Nucleus accumbens (tissue), 56 donors: ENCODE data around the gene CFAP70.
"Not testable (repeated sequence)": the region's sequence is repeated elsewhere in the genome, so short reads cannot be mapped to it uniquely, and the experiment has no call there.

Source experiments
- DNase-seq, 56 donors: peaks; one replicate each; lab custom pipeline; 2025; lab: John Stamatoyannopoulos, UW

The CFAP70 gene

GRCh38 chr10:73340121-73340520 is 18.5 kb downstream of the CFAP70 start:
- no peak for DNase-seq

- DNase-seq = peak in 27 of 56 donors; percentile 2 to 55 (median 20)
Observed at GRCh38 chr10:73339436-73339835, 19.2 kb downstream of the CFAP70 start.

- DNase-seq = no peak
Observed at GRCh38 chr10:73338801-73339368, 19.8 kb downstream of the CFAP70 start.

- DNase-seq = no peak
Observed at GRCh38 chr10:73333202-73333601, 25.5 kb downstream of the CFAP70 start.

GRCh38 chr10:73332379-73332778 is 26.3 kb downstream of the CFAP70 start:
- no peak for DNase-seq

GRCh38 chr10:73328523-73328922 is 30.1 kb downstream of the CFAP70 start:
- not testable (repeated sequence) for DNase-seq

GRCh38 chr10:73325290-73325689 is 33.4 kb downstream of the CFAP70 start:
- DNase-seq = not testable (repeated sequence)

- not testable (repeated sequence) for DNase-seq
Observed at GRCh38 chr10:73323582-73323981, 35.1 kb downstream of the CFAP70 start.

GRCh38 chr10:73310475-73310874 is 48.2 kb downstream of the CFAP70 start:
- DNase-seq = no peak

GRCh38 chr10:73307203-73307800 is 51.4 kb downstream of the CFAP70 start:
- DNase-seq = no peak

- no peak for DNase-seq
Observed at GRCh38 chr10:73306171-73306708, 52.4 kb downstream of the CFAP70 start.

- DNase-seq = no peak
Observed at GRCh38 chr10:73296946-73297345, 61.7 kb downstream of the CFAP70 start.

- no peak for DNase-seq
Observed at GRCh38 chr10:73293461-73293860, 65.2 kb downstream of the CFAP70 start.

GRCh38 chr10:73289958-73290357 is 68.7 kb downstream of the CFAP70 start:
- DNase-seq = no peak

GRCh38 chr10:73287441-73287840 is 71.2 kb downstream of the CFAP70 start:
- DNase-seq = no peak

- DNase-seq = no peak
Observed at GRCh38 chr10:73281097-73281496, 77.6 kb downstream of the CFAP70 start.

GRCh38 chr10:73264423-73264822 is 94.2 kb downstream of the CFAP70 start:
- DNase-seq = no peak

GRCh38 chr10:73263693-73264347 is 94.8 kb downstream of the CFAP70 start:
- DNase-seq = no peak

GRCh38 chr10:73262880-73263555 is 95.6 kb downstream of the CFAP70 start:
- DNase-seq = no peak

GRCh38 chr10:73262105-73262730 is 96.4 kb downstream of the CFAP70 start:
- no peak for DNase-seq
